Right ventricle myocardium inferior (tissue), 1 donor: ENCODE data around the gene USP9Y. TPM values are rescaled to one million over a fixed set of nuclear protein-coding genes. Genes with fewer than 3 reads are reported as not detected.
"Not testable (repeated sequence)": the region's sequence is repeated elsewhere in the genome, so short reads cannot be mapped to it uniquely, and the experiment has no call there.

Experiments used
- ATAC-seq: fragments of 200-7000 bp; cut with Tn5 transposase; one replicate; pipeline ENCODE4 v1.9.1; 2020; ENCODE audit warnings: mild to moderate bottlenecking, moderate library complexity
- DNase-seq: peaks from one replicate; pipeline ENCODE4 v3.0.0; 2021; ENCODE audit errors: missing footprints
- intact Hi-C: fragments of 100-400 bp; cut with DNase I; formaldehyde crosslinking; loops from one replicate; pipeline ENCODE4 v1.11.0; 2022
- long read RNA-seq: library from polyadenylated mRNA; unstranded; transcript quantifications from one replicate; pipeline ENCODE4 v2.0.0, GENCODE V29; 2021
- total RNA-seq: library from RNA; stranded (reverse); fragmentation: NEBNext Ultra II Directional; extraction: Animal tissue kit (Norgen Biotek cat#: 25700); gene quantifications from one replicate; pipeline ENCODE4 v1.2.1, GENCODE V29; 2021
- donor health status: DM: no; HTN: yes; CAD: no; lungs with severe emphysema.

The USP9Y gene
- total RNA-seq, result 18.7 TPM
- long read RNA-seq, partial matches to known transcripts, result 1 of 1 reads
- long read RNA-seq, other reads (novel, unspliced or antisense), result 0 of 1 reads

- intact Hi-C loops, result no loop called here
- no peak for ATAC-seq
These were observed at the start of gene USP9Y for GRCh38 chrY:12701181-12701695. USP9Y (plus strand) TSS chrY:12701231; CDS start chrY:12709448, 8,217 bp downstream.

GRCh38 chrY:12651621-12652036, 49.4 kb upstream of the USP9Y start:
- no peak for ATAC-seq
- intact Hi-C loops, result no loop called here
- DNase-seq, result no peak

More at GRCh38 chrY:12701181-12701695, at the start of gene USP9Y:
- no peak for DNase-seq

- ATAC-seq (peak; percentile 97), DNase-seq (peak; percentile 77)
- intact Hi-C loops, result no loop called here
These were observed 39.0 kb upstream of the USP9Y start for GRCh38 chrY:12661745-12662681.

- peak; percentile 42 for ATAC-seq
- intact Hi-C loops, result no loop called here
These were observed 38.1 kb upstream of the USP9Y start for GRCh38 chrY:12662745-12663591.

GRCh38 chrY:12663845-12664244, 37.2 kb upstream of the USP9Y start:
- ATAC-seq, intact Hi-C loops, DNase-seq: not testable (repeated sequence)

More at GRCh38 chrY:12662745-12663591, 38.1 kb upstream of the USP9Y start:
- DNase-seq, result peak; percentile 62

- no peak for ATAC-seq
- no peak for DNase-seq
- intact Hi-C loops, result no loop called here
These were observed 22.9 kb upstream of the USP9Y start for GRCh38 chrY:12678111-12678510.

- intact Hi-C loops, result no loop called here
- DNase-seq (no peak), ATAC-seq (no peak)
These were observed 19.5 kb upstream of the USP9Y start for GRCh38 chrY:12681535-12681934.

GRCh38 chrY:12688337-12688736, 12.7 kb upstream of the USP9Y start:
- intact Hi-C loops, result no loop called here

GRCh38 chrY:12700087-12700486, 944 bp upstream of the USP9Y start:
- no peak for ATAC-seq
- intact Hi-C loops, result no loop called here

More at GRCh38 chrY:12688337-12688736, 12.7 kb upstream of the USP9Y start:
- DNase-seq (no peak), ATAC-seq (no peak)

GRCh38 chrY:12702174-12702573, 1.1 kb downstream of the USP9Y start:
- DNase-seq (no peak), ATAC-seq (no peak)
- intact Hi-C loops, result no loop called here

More at GRCh38 chrY:12700087-12700486, 944 bp upstream of the USP9Y start:
- no peak for DNase-seq

GRCh38 chrY:12710460-12710859, 9.4 kb downstream of the USP9Y start:
- no peak for ATAC-seq
- no peak for DNase-seq
- intact Hi-C loops, result no loop called here

- ATAC-seq (no peak), DNase-seq (no peak)
- intact Hi-C loops, result no loop called here
These were observed 14.3 kb downstream of the USP9Y start for GRCh38 chrY:12715376-12715775.

GRCh38 chrY:12729746-12730145, 28.7 kb downstream of the USP9Y start:
- intact Hi-C loops, result no loop called here
- no peak for ATAC-seq
- no peak for DNase-seq

- DNase-seq, result no peak
- intact Hi-C loops, result no loop called here
- ATAC-seq, result no peak
These were observed 32.6 kb downstream of the USP9Y start for GRCh38 chrY:12733625-12734024.

GRCh38 chrY:12734051-12734450, 33.0 kb downstream of the USP9Y start:
- DNase-seq (no peak), ATAC-seq (no peak)

GRCh38 chrY:12741414-12741813, 40.4 kb downstream of the USP9Y start:
- no peak for ATAC-seq

More at GRCh38 chrY:12734051-12734450, 33.0 kb downstream of the USP9Y start:
- intact Hi-C loops, result no loop called here

GRCh38 chrY:12742725-12743124, 41.7 kb downstream of the USP9Y start:
- DNase-seq, result no peak
- no peak for ATAC-seq
- intact Hi-C loops, result no loop called here

More at GRCh38 chrY:12741414-12741813, 40.4 kb downstream of the USP9Y start:
- intact Hi-C loops, result no loop called here
- DNase-seq, result no peak

GRCh38 chrY:12744091-12744490, 43.1 kb downstream of the USP9Y start:
- no peak for DNase-seq
- no peak for ATAC-seq
- intact Hi-C loops, result no loop called here

- intact Hi-C loops, result no loop called here
- no peak for DNase-seq
- no peak for ATAC-seq
These were observed 48.3 kb downstream of the USP9Y start for GRCh38 chrY:12749293-12749692.
